ENCODE results near the gene MXD4. TPM values are rescaled to one million over a fixed set of nuclear protein-coding genes. Genes with fewer than 3 reads are reported as not detected.
"Not testable (repeated sequence)": the region's sequence is repeated elsewhere in the genome, so short reads cannot be mapped to it uniquely, and the experiment has no call there.

Gene MXD4
- total RNA-seq, 5 donors from 2014 or later (not counting 1 experiment from before 2014, with no cell fraction given): 57.0 to 125 (median 78.2) TPM

DNA sequence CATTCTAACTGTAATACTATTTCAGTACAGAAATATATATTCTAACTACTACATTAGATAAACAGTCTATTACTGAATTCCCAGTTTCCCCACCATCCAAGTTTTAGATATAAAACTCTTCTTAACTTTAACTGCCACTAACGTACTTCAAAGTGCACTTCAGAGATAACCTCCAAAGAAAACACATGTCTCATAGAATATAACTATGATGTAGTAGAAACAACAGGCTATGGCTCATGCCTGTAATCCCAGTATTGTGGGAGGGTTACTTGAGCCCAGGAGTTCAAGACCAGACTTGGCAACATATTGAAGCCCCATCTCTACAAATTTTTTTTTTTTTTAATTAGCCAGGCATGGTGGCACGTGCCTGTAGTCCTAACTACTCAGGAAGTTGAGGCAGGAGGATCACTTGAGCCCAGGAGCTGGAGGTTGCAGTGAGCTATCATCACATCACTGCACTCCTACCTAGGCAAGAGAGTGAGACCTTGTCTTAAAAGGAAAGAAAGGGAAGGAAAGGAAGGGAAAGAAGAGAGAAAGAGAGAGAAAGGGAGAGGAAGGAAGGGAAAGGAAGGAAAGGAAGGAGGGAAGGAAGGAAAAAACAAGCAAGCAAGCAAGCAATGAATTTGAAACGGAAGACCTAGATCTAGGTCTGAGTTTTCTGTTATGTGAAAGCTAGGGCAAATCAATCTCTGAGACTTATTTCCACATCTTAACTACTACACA lies 24.8 kb downstream of the MXD4 start:
- Mint-ChIP-seq H3K27ac (peak overlapping the region; percentile 46 to 66), H3K36me3 (peaks cover 43% of the 10 kb centered on the region), H3K27me3 (no peaks in the 10 kb centered on the region), H3K9me3 (no peaks in the 10 kb centered on the region), H3K4me3 (peak overlapping the region in 2 of 3 donors; percentile 24 to 56), H3K4me1 (peaks cover 72 to 73% (median 73%) of the 10 kb centered on the region in 3 donors)
- Histone ChIP-seq H3K27ac (ENCODE audit: low read length) (no peak overlapping the region), H3K4me3 (ENCODE audit: control insufficient read depth in 1 of 2, extremely low read depth in 1 of 2, low read length in 1 of 2) (no peak overlapping the region), H3K36me3 (ENCODE audit: control insufficient read depth in 2 of 2, extremely low read depth in 1 of 2, insufficient read depth in 1 of 2, low read length in 1 of 2) (peaks cover 4 to 28% of the 10 kb centered on the region in 2 donors), H3K9me3 (no peaks in the 10 kb centered on the region), H3K4me1 (ENCODE audit: control insufficient read depth in 1 of 2, extremely low read depth in 1 of 2, insufficient read depth in 2 of 2, low read length in 2 of 2) (peaks cover 10 to 27% of the 10 kb centered on the region in 2 experiments), H3K27me3 (replicated peaks in 1 of 2; ENCODE audit: control insufficient read depth in 2 of 2, extremely low read depth in 1 of 2, insufficient read depth in 2 of 2, low read length in 1 of 2) (no peaks in the 10 kb centered on the region)
- ATAC-seq (replicated peaks in 1 of 4) (no peak), DNase-seq (no peak)
- CTCF ChIA-PET: interaction anchor here in 1 of 2 donors (0.7 to 2.0 kb wide), 4 partner anchors 17 to 1192 kb away, joined by 3 to 8 read pairs (median 4); no protein-coding TSS in a partner anchor
- POLR2A ChIA-PET: interaction anchor here (0.6 to 0.9 kb wide), 3 partner anchors 25 to 130 kb away, joined by 3 to 4 read pairs (median 4); partner anchors contain the start of gene MXD4 (in 1 of the 2)
- no CpG with 5 or more reads among the region's 3 CpGs for WGBS (ENCODE audit: insufficient coverage)

DNA sequence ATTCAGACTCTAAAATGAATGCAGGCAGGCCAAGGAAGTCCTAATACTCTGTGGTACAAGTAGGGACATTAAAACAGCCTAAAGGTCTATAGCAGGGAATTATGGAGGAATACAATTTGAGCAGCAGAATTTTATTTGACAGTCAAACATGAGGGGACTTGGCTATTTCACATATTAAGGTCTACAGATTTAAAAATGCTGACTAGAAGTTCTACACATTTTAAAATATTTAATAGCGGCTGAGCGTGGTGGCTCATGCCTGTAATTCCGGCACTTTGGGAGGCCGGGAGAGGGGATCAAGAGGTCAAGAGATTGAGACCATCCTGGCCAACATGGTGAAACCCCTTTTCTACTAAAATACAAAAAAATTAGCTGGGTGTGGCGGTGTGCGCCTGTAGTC lies 30.8 kb downstream of the MXD4 start:
- H3K9me3 ChIP-seq: no peaks in the 10 kb centered on the region
- DNase-seq (no peak), ATAC-seq (replicated peaks in 1 of 4) (no peak)
- CTCF ChIA-PET: interaction anchor here (0.6 to 1.2 kb wide), 2 partner anchors 11 to 262 kb away, joined by 3 to 4 read pairs; no protein-coding TSS in a partner anchor
- no peak overlapping the region for H3K4me3 Mint-ChIP-seq
- no peaks in the 10 kb centered on the region for H3K9me3 Mint-ChIP-seq
- POLR2A ChIA-PET: interaction anchor here (0.6 to 1.2 kb wide), 3 partner anchors 10 to 11 kb away, joined by 3 to 8 read pairs (median 3); partner anchors contain the start of genes HAUS3 (in 2 of the 2) and POLN (in 2 of the 2)
- no peak overlapping the region for H3K27ac ChIP-seq (ENCODE audit: low read length)
- no peak overlapping the region for H3K4me3 ChIP-seq (ENCODE audit: control insufficient read depth in 1 of 2, extremely low read depth in 1 of 2, low read length in 1 of 2)
- H3K27ac Mint-ChIP-seq: no peak overlapping the region
- H3K36me3 ChIP-seq (ENCODE audit: control insufficient read depth in 2 of 2, extremely low read depth in 1 of 2, insufficient read depth in 1 of 2, low read length in 1 of 2): peaks cover 4 to 29% of the 10 kb centered on the region in 2 donors
- peaks cover 27% of the 10 kb centered on the region for H3K36me3 Mint-ChIP-seq
- H3K4me1 Mint-ChIP-seq: peaks cover 28 to 35% (median 32%) of the 10 kb centered on the region in 3 donors
- no peaks in the 10 kb centered on the region for H3K27me3 ChIP-seq (replicated peaks in 1 of 2; ENCODE audit: control insufficient read depth in 2 of 2, extremely low read depth in 1 of 2, insufficient read depth in 2 of 2, low read length in 1 of 2)
- no peaks in the 10 kb centered on the region for H3K4me1 ChIP-seq (ENCODE audit: control insufficient read depth in 1 of 2, extremely low read depth in 1 of 2, insufficient read depth in 2 of 2, low read length in 2 of 2)
- no peaks in the 10 kb centered on the region for H3K27me3 Mint-ChIP-seq
- WGBS (ENCODE audit: insufficient coverage): no CpG with 5 or more reads among the region's 6 CpGs

DNA sequence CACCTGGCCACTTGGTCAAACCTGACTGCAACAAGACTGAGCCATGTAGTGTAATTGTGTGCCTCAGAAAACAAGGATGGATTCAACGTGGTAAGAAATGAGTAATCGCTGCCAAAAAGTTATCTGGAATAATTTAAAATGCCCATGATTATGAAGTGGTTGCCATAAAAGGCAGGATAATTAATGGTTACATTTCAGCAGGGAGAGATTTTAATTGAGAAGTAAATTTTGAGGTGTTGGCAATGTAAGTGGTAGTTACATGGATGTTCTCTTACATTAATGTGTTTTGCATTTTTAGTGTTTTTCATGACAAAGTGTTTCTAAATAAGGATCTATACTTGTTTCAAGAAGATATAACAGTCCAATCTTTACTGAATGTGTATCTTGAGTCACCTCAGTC lies 35.6 kb downstream of the MXD4 start:
- Histone ChIP-seq H3K4me3 (ENCODE audit: control insufficient read depth in 1 of 2, extremely low read depth in 1 of 2, low read length in 1 of 2) (no peak overlapping the region), H3K36me3 (ENCODE audit: control insufficient read depth in 2 of 2, extremely low read depth in 1 of 2, insufficient read depth in 1 of 2, low read length in 1 of 2) (peaks cover 3 to 24% of the 10 kb centered on the region in 2 donors), H3K27ac (ENCODE audit: low read length) (no peak overlapping the region), H3K9me3 (no peaks in the 10 kb centered on the region), H3K27me3 (replicated peaks in 1 of 2; ENCODE audit: control insufficient read depth in 2 of 2, extremely low read depth in 1 of 2, insufficient read depth in 2 of 2, low read length in 1 of 2) (no peaks in the 10 kb centered on the region), H3K4me1 (ENCODE audit: control insufficient read depth in 1 of 2, extremely low read depth in 1 of 2, insufficient read depth in 2 of 2, low read length in 2 of 2) (no peaks in the 10 kb centered on the region)
- Mint-ChIP-seq H3K36me3 (peaks cover 20% of the 10 kb centered on the region), H3K4me3 (no peak overlapping the region), H3K4me1 (peaks cover 0 to 6% (median 2%) of the 10 kb centered on the region in 3 donors), H3K27ac (no peak overlapping the region), H3K9me3 (no peaks in the 10 kb centered on the region), H3K27me3 (no peaks in the 10 kb centered on the region)
- CTCF ChIA-PET: interaction anchor here in 1 of 2 donors (0.5 kb wide), 1 partner anchor 219 kb away, joined by 4 read pairs; no protein-coding TSS in a partner anchor
- WGBS (ENCODE audit: insufficient coverage): 95% methylated on average over 2 of the region's 2 CpGs
- ATAC-seq (replicated peaks in 1 of 4) (no peak), DNase-seq (no peak)
- POLR2A ChIA-PET: interaction anchor here in 1 of 2 donors (0.6 kb wide), 1 partner anchor 64 kb away, joined by 3 read pairs; no protein-coding TSS in a partner anchor

DNA sequence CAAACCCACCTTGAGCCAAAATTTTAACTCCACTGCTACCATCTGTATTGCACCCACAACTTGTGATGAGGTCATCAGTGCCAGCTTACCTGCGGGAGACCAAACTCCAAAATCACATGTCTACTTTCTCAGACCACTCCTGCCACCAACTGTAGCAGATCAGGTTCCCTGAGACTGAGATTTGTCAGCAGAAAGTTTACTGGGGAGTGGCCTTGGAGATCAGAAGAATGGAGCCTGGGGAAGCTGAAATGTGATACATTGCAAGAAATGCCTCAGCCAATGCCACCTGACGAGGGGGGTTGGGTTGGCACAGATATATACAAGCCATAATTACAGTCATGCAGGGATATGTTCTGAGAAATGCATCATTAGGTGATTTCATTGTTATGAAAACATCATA lies 39.1 kb downstream of the MXD4 start:
- Histone ChIP-seq H3K36me3 (ENCODE audit: control insufficient read depth in 2 of 2, extremely low read depth in 1 of 2, insufficient read depth in 1 of 2, low read length in 1 of 2) (peaks cover 3 to 16% of the 10 kb centered on the region in 2 donors), H3K4me1 (ENCODE audit: control insufficient read depth in 1 of 2, extremely low read depth in 1 of 2, insufficient read depth in 2 of 2, low read length in 2 of 2) (peaks cover 0 to 9% of the 10 kb centered on the region in 2 experiments), H3K9me3 (no peaks in the 10 kb centered on the region), H3K4me3 (ENCODE audit: control insufficient read depth in 1 of 2, extremely low read depth in 1 of 2, low read length in 1 of 2) (no peak overlapping the region), H3K27me3 (replicated peaks in 1 of 2; ENCODE audit: control insufficient read depth in 2 of 2, extremely low read depth in 1 of 2, insufficient read depth in 2 of 2, low read length in 1 of 2) (no peaks in the 10 kb centered on the region), H3K27ac (ENCODE audit: low read length) (no peak overlapping the region)
- ChIA-PET POLR2A (no interaction called here), CTCF (no interaction called here)
- Mint-ChIP-seq H3K4me1 (peaks cover 6 to 8% (median 6%) of the 10 kb centered on the region in 3 donors), H3K9me3 (no peaks in the 10 kb centered on the region), H3K4me3 (no peak overlapping the region), H3K27me3 (no peaks in the 10 kb centered on the region), H3K27ac (no peak overlapping the region), H3K36me3 (peaks cover 13% of the 10 kb centered on the region)
- DNase-seq (no peak), ATAC-seq (replicated peaks in 1 of 4) (no peak)
- WGBS (ENCODE audit: insufficient coverage): no CpG with 5 or more reads among the region's 2 CpGs

DNA sequence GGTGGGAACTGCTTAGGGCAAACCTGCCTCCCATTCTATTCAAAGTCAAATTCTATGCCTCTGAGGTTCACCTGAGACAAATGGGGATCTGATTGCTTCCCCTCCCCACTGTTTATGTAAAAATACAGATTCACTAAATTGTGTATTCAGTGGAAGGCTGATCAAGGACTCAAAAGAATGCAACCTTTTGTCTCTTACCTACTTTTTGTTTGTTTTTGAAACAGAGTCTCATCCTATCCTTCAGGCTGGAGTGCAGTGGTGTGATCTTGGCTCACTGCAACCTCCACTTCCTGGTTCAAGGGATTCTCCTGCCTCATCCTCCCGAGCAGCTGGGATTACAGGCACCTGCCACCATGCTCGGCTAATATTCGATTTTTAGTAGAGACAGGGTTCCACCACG lies 40.5 kb downstream of the MXD4 start:
- H3K9me3 Mint-ChIP-seq; H3K4me1 ChIP-seq (ENCODE audit: control insufficient read depth in 1 of 2, extremely low read depth in 1 of 2, insufficient read depth in 2 of 2, low read length in 2 of 2); H3K4me1 Mint-ChIP-seq; H3K27me3 ChIP-seq (replicated peaks in 1 of 2; ENCODE audit: control insufficient read depth in 2 of 2, extremely low read depth in 1 of 2, insufficient read depth in 2 of 2, low read length in 1 of 2); DNase-seq; POLR2A ChIA-PET; H3K9me3 ChIP-seq; H3K27me3 Mint-ChIP-seq; H3K27ac Mint-ChIP-seq; H3K4me3 ChIP-seq (ENCODE audit: control insufficient read depth in 1 of 2, extremely low read depth in 1 of 2, low read length in 1 of 2); H3K4me3 Mint-ChIP-seq; ATAC-seq (replicated peaks in 1 of 4); H3K27ac ChIP-seq (ENCODE audit: low read length): not testable (repeated sequence)
- 92% methylated on average over 4 of the region's 4 CpGs for WGBS (ENCODE audit: insufficient coverage)
- peaks cover 3 to 11% of the 10 kb centered on the region in 2 donors for H3K36me3 ChIP-seq (ENCODE audit: control insufficient read depth in 2 of 2, extremely low read depth in 1 of 2, insufficient read depth in 1 of 2, low read length in 1 of 2)
- CTCF ChIA-PET: interaction anchor here (1.7 to 2.3 kb wide), 2 partner anchors 133 to 247 kb away, joined by 6 to 9 read pairs; partner anchors contain the start of gene RNF4 (in 1 of the 2)
- peaks cover 13% of the 10 kb centered on the region for H3K36me3 Mint-ChIP-seq

DNA sequence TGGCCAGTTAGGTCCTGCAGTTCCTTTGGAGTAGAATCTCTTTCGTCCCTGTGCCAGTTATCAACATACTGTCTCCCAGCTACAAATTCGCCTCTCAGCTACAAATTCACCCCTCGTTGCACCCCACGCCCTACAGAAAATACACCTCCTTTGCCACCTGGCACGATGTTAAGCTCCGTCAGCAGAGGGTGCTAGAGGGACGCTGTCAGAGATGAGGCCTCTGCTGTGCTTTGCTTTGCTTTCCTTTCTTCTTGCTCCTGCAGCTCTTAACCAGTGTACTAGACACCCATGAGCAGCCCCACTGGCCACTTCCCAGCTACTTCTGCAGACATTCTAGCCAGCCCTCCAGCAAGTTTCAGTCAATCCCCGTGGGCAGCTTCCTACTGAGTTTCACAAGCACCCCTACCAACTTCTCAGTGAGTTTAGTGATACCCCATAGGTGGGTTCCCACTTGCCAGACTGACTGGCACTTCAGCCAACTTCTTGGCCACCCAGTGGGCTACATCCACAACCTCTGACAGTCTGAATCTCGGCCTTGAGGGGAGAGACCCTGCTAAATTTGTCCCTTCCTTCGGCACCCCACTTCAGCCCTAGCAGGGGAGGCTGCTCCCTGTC lies 41.8 kb downstream of the MXD4 start:
- ATAC-seq (replicated peaks in 1 of 4) (peak; percentile 88 to 97 (median 90)), DNase-seq (peak; percentile 54 to 89 (median 76))
- H3K27me3 Mint-ChIP-seq: no peaks in the 10 kb centered on the region
- H3K4me1 Mint-ChIP-seq: peaks cover 6% of the 10 kb centered on the region in 3 donors
- ChIA-PET POLR2A (interaction anchor here (0.6 to 1.0 kb wide), 3 partner anchors 21 to 531 kb away, joined by 3 to 4 read pairs (median 3); no protein-coding TSS in a partner anchor), CTCF (interaction anchor here (0.6 to 2.3 kb wide), 25 partner anchors 10 to 285 kb away, joined by 3 to 12 read pairs (median 4); partner anchors contain the start of genes CFAP99 (in 1 of the 2), HAUS3 (in 1 of the 2), MXD4 (in 1 of the 2) and POLN (in 1 of the 2))
- WGBS (ENCODE audit: insufficient coverage): 15% methylated on average over 10 of the region's 10 CpGs
- H3K9me3 Mint-ChIP-seq: no peaks in the 10 kb centered on the region
- peaks cover 3 to 11% of the 10 kb centered on the region in 2 donors for H3K36me3 ChIP-seq (ENCODE audit: control insufficient read depth in 2 of 2, extremely low read depth in 1 of 2, insufficient read depth in 1 of 2, low read length in 1 of 2)
- H3K4me1 ChIP-seq (ENCODE audit: control insufficient read depth in 1 of 2, extremely low read depth in 1 of 2, insufficient read depth in 2 of 2, low read length in 2 of 2): peaks cover 0 to 9% of the 10 kb centered on the region in 2 experiments
- no peak overlapping the region for H3K4me3 ChIP-seq (ENCODE audit: control insufficient read depth in 1 of 2, extremely low read depth in 1 of 2, low read length in 1 of 2)
- peaks cover 7% of the 10 kb centered on the region for H3K36me3 Mint-ChIP-seq
- no peak overlapping the region for H3K27ac ChIP-seq (ENCODE audit: low read length)
- H3K9me3 ChIP-seq: no peaks in the 10 kb centered on the region
- no peak overlapping the region for H3K4me3 Mint-ChIP-seq
- H3K27me3 ChIP-seq (replicated peaks in 1 of 2; ENCODE audit: control insufficient read depth in 2 of 2, extremely low read depth in 1 of 2, insufficient read depth in 2 of 2, low read length in 1 of 2): no peaks in the 10 kb centered on the region
- no peak overlapping the region for H3K27ac Mint-ChIP-seq
